GM12865 (cell line): ENCODE results near the gene CEP126.

Experiments
- DNase-seq: peaks from one replicate; pipeline ENCODE4 v3.0.0; 2010; ENCODE audit warnings: low read depth
- H3K4me3 ChIP-seq: 2 replicates; pipeline ENCODE4 v1.5.1; 2011; ENCODE audit warnings: mild to moderate bottlenecking, low read depth, low read length, control low read depth
- TF ChIP-seq, protein P1 (sequence below): IDR thresholded peaks from 2 replicates; pipeline ENCODE4 v1.5.1; 2011; ENCODE audit warnings: low read length, control low read depth, low read depth, inconsistent platforms; ENCODE audit not compliant: insufficient read depth; ENCODE audit errors: missing control alignments

Gene CEP126

DNA sequence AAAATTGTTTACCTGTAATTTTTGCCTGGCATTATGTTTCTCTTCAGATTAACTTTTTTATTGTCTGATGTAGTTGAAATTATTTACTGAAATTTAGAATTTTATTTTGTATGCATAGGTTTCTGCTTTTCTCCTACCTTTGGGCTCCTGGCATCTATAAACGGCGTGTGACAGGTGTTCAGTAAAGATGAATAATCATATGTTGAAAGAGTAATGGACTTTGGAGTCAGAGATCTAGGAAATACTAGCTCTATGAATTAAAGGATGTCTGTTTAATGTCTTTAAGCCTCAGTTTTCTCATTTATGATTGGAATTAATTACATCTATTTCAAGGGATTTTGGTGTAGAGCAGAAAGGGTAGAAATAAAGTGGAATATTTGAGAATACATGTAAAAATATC lies 8.7 kb downstream of the CEP126 start:
- TF ChIP-seq, protein P1, sequence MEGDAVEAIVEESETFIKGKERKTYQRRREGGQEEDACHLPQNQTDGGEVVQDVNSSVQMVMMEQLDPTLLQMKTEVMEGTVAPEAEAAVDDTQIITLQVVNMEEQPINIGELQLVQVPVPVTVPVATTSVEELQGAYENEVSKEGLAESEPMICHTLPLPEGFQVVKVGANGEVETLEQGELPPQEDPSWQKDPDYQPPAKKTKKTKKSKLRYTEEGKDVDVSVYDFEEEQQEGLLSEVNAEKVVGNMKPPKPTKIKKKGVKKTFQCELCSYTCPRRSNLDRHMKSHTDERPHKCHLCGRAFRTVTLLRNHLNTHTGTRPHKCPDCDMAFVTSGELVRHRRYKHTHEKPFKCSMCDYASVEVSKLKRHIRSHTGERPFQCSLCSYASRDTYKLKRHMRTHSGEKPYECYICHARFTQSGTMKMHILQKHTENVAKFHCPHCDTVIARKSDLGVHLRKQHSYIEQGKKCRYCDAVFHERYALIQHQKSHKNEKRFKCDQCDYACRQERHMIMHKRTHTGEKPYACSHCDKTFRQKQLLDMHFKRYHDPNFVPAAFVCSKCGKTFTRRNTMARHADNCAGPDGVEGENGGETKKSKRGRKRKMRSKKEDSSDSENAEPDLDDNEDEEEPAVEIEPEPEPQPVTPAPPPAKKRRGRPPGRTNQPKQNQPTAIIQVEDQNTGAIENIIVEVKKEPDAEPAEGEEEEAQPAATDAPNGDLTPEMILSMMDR: no peak
- DNase-seq: no peak
- no peak overlapping the region for H3K4me3 ChIP-seq

DNA sequence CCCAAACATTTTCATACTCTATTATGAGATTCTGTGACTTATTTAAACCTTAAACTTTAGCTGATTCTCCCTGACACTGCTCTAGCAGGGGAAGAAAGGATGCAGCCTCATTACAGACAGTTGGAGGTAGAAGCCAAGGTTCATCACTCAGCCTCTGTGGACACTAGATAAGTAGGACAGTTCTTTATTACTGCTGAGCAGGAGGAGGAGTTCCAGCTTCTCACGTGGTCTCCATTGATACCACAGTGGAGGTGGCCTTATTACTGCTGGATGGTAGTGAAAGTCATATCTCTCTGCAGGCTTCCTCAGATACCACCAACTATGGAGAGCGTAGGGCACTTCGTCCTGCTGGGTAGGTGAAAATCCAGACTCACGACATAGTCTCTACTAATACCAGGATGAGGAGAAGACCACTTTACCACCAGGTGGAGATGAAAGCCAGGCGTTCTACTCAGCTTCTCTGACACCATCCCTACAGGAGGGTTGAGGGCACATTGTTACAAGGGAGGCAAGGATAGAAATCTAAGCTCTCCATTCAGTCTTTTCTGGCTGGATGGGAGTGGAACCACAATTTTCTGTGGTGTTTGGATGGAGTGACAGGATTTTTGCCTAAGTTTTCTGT lies 14.6 kb downstream of the CEP126 start:
- DNase-seq: no peak
- TF ChIP-seq, protein P1: no peak
- H3K4me3 ChIP-seq: no peak overlapping the region

DNA sequence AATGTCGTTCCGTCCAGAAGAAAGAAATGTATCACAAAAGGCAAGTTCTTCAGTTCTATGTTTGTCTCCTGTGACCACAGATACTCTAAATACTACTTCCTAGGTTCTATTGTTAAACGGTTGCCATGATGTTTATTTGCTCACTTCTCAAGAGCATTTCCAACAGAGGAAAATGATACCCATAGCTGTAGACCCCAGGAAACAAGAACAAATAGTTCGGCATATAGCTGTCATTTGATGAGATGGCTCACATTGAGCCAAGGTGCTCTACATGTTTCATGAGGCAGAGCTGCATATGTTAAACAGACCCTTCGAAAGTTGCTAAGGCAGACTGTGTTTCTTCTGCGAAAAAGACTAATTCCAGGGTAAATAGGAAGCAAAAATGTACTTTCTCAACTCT lies 16.9 kb downstream of the CEP126 start:
- no peak for DNase-seq
- no peak overlapping the region for H3K4me3 ChIP-seq
- TF ChIP-seq, protein P1: no peak

DNA sequence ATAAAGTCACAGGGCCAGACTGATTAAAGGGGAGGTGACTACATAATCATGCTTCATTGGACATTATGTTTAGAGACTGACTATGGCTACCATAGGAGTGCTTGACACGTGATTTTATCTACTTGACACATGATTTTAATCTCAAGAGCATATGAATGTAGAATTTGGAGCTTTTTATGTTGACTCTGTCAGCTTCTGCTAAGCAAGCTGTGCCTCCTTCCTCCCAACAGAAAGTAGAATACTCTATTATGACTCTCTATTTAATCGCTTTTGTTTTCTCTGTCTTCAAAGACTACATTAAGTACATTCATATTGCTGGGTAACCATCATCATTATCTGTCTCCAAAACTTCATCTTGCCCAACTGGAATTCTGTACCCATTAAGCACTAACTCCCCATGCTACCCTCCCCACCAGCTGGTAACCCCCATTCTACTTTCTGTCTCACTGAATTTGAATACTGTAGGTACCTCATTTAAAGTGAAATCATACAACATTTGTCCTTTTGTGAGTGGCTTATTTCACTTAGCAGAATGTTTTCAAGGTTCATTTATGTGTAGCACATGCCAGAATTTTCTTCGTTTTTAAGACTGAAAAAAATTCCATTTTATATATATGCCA lies 26.2 kb downstream of the CEP126 start:
- no peak for DNase-seq
- TF ChIP-seq, protein P1: no peak
- no peak overlapping the region for H3K4me3 ChIP-seq

DNA sequence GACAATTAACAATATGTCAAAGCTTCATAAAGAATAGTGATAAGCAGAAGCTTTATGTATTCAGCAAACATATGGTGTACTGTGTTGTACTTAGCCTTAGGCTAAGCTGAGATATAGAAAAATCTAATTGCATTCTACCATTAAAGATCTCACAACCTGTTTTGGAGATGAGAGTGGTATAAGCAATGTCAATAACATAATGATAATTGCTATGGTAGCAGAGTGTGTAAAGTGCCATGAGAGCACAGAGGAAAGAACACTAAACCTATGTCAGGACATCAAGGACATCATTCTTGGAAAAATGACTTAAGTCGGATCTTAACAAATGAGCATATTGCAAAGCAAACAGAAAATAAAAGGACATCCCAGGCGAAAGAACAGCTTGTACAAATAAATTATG lies 30.1 kb downstream of the CEP126 start:
- H3K4me3 ChIP-seq: no peak overlapping the region
- DNase-seq: no peak
- TF ChIP-seq, protein P1: no peak

DNA sequence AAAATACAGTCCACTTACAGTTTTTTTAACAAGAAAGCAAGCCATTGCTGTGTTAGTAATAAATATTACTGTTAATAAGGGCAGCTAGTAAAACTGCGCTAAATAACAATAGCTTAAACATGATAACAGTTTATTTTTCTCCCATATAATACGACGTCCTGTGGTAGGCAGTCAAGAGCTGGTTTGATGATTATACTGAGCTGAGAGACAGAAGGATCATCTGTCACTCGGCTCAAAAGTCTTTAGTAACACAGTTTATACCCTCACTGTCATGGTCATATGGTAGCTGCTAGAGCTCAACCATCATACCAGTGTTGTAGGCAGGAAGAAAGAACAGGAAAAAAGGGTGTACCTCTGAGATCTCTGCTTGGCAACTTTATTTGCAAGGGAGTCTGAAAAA lies 30.6 kb downstream of the CEP126 start:
- no peak for DNase-seq
- no peak overlapping the region for H3K4me3 ChIP-seq
- TF ChIP-seq, protein P1: no peak
